HL-60/S4 treated with phorbol 12-myristate 13-acetate at 8.2 ng/mL for 4 days and 3 days (cell line): ENCODE data around the gene AKAP13.

Experiments
- in situ Hi-C: fragments of 300-500 bp; cut with MboI; formaldehyde crosslinking; loops from 2 replicates; pipeline ENCODE4 v1.15.0; 2022; ENCODE audit warnings: low sequenced_read_pairs

AKAP13 gene

DNA sequence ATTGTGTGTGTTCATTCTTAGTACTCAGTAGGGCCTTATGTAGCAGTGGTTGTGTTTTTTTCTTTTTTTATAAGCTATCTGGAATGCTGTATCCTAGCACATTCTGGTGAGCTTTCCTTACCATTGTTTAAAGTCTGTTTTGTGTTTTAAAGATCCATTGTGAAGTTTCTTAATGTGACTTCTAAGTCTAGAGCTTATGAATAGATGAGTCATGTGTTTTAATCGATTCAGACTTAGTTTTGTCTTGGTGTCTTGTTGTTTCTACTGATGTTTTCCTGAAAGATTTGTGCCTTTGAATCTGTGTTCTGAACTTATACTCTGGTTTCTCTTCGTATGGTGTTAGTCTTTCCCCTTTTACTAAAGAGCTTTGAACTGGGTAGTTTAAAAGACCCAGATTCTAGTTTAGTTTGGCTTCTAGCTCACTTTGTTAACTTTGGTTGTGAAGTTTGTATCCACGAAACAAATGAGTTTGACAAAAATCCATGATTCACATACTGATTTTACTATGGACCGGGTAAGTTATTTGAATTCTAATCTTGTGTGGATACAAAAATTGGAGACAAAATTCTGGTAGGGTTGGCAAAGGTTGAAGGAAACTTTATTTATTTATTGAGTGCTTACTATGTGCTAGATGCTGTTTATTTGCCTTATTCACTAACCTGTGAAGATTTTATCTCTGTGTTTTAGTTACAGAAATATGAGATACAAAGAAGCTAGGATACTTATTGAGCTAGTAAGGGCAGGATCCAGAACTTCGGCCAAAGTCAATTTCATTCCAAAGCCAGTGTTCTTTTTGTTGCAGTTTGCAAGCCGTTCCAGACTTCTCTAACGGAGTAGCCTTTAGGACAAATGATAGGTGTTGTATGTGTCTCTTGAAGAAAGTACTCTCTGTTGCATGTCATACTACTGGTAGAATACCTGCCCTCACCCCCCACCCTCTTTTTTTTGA lies 24.8 kb downstream of the AKAP13 start:
- in situ Hi-C loops: no loop called here

DNA sequence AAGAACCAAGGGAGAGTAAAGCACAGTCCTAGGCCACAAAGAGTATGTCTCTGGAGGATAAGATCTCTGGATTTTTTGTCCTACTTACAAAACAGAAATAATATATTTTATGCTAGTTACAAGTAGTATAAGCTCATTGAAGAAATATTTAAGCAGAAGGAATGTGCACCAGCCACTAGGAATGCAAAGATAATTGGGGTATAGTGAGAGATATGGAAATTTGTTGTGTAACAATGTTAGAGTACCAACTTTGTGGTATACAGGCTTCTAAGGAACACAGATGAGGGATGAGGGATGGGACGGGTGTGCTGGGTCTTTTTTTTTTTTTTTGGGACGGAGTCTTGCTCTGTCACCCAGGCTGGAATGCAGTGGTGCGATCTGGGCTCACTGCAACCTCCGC lies 26.5 kb downstream of the AKAP13 start:
- in situ Hi-C loops: no loop called here

DNA sequence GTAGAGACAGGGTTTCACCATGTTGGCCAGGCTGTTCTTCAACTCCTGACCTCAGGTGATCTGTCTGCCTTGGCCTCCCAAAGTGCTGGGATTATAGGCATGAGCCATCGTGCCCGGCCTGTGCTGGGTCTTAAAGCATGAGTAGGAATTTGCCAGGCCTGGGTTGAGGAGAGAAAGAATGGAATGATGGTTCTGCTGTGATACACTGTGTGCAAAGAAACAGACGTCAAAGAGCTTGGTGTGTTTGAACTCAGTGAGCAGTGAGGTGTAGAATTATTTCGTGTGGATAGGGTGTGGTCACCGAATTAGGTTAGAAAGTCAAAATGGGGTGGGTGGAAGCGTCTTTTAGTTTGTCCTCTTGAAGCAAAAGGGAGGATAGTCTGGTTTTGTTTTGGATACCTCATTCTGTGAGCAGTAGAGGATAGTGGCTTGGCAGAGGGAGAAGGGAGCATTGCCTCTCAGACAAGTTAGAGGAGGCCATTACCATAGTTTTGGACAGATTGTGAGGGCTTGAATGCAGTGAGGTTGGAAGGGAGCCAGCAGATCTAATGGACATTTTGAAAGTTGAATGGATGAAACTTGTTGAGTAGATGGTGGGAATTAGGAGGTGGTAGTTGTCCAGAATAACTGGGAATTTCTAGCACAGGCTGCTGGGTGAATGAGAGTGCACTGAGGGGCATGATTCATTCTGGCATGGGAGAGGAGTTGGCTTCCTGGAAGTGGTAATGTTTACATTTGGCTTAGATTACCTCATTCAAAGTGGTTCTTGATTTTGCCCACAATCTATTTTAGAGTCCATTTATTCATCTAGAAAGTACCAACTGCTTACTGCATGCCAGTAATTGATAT lies 27.2 kb downstream of the AKAP13 start:
- in situ Hi-C loops: no loop called here

DNA sequence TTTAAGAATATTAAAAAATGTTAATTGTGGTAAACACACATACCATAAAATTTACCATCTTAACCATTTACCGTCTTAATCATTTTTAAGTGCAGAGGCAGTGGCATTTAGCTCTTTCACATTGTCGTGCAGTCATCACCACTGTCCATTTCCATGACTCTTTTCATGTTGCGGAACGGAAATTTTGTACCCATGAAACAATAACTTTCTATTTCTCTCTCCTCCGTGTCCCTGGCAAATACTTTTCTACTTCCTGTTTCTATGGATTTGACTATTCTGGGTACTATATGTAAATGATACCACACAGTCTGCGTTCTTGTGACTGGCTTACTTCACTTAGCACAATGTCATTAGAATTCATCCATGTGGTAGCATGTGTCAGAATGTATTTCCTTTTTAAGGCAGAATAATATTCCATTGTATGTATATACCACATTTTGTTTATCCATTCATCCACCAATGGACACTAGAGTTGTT lies 27.9 kb downstream of the AKAP13 start:
- in situ Hi-C loops: no loop called here

DNA sequence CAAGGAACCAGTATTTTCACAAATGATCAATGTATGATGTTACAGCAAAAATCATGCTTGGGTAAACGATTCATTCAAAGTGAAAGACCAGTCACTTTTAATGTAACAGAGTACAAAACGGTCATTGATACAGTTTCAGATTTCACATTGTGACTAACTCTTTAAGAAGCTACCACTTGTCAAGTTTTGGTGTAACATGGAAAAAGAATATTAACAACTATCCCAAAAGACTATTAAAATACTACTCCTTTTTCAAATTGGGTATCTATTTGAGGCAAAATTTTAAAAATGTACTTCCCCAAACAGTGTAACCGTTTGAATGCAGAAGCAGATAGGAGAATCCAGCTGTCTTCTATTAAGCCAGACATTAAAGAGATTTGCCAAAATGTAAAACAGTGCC lies 31.7 kb downstream of the AKAP13 start:
- in situ Hi-C loops: no loop called here

DNA sequence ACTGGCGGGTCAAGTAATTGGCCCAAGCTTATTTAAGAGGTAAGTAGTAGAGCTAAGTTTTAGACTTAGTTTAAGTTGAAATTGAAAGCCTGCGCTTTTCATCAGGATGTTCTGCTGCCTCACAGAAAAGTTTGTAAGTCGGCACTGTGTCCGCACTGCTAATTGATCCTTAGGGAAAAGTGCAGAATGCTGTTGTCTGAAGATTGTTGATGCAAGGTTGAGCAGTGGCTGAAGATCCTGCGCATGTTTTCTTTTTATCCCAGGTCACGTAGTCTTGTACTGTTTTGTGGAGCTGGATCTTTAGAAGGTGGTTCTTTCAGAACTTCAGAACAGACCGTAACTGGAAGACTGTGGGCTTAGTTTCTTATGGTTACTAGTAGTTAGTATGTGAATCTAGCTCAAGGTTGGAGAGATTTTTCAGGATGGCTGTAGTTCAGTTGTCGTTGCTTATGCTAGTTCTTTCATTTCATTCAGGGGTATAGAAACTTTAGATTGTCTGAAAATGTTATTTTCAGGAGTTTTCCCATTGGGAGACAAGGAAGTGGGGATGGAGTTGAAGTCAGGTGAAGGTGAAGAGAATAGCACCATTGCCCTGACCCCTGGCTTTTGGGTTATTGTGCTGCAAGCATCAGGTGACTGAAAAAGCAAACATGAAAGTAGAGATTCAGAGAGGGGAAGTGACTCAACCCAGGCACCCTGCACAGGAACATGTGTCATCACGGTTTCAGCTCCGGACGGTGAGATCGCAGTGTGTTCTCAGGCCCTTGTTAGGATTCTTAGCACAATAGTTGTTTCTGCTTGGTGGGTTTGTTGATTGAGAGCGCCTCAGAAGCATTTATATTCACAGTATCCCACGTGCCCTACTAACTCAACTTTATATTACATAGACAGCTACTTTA lies 32.8 kb downstream of the AKAP13 start:
- in situ Hi-C loops: no loop called here

DNA sequence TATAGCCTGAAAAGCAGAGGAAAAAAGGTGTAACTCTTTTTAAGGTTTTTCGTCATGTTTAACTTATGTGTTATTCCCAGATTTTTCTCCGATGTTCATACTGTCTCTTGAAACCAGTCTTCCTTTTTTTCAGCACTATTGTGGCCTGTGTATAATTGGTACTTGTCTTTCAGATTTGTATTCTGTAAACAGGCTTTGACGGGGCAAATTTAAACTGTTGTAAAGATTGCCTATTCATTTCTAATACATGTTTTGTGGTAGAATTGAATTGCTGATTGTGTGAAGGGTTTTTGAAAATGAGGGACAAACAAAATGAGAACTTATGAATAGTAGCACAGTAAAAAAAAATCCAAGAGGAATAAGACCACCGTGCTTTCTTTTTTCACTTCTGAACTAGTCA lies 33.6 kb downstream of the AKAP13 start:
- in situ Hi-C loops: no loop called here

DNA sequence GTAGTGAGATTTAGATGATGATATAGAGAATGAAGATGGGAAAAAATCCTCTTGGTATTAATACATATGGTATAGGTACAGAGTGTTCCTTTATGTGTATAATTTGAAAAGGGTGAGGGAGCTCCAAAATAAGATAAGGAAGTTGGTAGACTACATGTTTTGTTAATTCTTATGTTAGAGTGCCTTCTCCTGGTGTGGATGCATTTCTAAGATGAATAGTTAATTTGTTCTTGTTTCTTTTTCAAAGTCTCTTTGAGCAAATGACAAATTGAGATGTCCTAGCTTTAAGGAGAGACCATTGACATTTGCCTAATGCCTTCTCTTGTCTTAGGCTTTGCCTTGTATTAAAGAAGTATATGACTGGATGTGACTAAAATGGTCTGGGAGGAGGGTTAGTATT lies 34.1 kb downstream of the AKAP13 start:
- in situ Hi-C loops: no loop called here

DNA sequence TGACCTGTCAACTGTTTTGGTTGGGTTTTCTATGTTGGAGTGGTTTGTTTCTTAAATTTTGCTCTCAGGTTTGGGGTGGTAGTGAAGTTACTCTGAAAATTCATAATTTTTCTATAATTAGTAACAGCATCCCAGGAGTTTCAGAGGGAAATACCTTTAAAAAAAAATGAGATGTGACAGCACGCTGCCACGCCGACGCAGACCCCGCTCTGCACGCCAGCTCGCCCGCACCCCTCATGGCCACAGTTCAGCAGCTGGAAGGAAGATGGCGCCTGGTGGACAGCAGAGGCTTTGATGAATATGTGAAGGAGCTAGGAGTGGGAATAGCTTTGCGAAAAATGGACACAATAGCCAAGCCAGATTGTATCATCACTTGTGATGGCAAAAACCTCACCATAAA lies 34.6 kb downstream of the AKAP13 start:
- in situ Hi-C loops: no loop called here

DNA sequence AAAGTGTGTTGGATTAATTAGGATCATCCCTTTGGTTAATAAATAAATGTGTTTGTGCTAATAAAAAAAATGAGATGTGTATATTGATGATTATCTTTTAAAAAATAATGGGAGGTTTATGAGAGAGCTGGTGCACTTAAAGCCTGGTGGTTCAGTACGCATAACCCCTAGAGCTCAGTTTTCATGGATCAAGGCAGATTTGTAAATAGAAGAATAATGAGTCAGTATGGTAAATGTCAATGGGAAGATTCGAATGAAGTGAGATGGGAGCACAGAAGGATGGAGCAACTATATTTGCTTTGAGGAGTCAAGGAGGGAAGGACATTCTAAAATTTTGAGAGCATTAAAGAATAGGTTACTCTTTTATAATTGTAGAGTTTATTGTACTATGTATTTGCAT lies 35.4 kb downstream of the AKAP13 start:
- in situ Hi-C loops: no loop called here

DNA sequence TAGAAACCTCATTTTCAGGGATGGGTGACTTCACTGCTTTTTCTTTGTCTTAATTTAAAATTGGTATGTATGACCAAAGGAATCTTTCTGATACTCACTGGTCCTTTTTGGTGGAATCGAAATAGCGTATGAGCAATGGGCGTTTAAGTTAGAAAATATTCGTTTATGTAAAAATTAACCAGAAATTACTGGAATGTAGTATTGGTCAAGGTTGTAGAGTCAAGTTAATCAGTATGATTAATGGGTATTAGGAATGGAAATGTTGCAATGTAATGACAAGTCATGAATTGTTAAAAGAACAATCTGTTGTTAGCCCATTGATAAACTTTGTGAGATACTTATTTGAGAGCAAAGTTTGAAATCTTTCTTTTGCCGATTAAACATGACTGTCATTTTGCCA lies 36.9 kb downstream of the AKAP13 start:
- in situ Hi-C loops: no loop called here

DNA sequence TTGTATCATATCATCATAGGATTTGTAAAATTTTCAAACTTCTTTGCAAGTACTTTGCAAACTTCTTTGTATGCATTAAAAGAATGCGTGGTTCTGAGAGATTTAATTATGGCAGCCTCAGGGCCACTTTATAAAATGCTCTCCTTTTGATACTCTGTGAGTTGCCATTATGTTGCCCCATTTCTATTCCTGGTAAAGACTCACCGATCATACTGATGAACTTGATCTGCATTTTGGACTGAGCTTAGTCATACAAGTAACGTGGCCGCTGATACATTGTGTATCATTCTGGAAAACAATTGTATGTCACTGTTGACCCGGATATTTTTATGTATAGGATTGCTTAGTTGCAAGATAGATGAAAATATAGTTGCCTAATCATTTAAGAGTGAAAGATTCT lies 38.8 kb downstream of the AKAP13 start:
- in situ Hi-C loops: no loop called here

DNA sequence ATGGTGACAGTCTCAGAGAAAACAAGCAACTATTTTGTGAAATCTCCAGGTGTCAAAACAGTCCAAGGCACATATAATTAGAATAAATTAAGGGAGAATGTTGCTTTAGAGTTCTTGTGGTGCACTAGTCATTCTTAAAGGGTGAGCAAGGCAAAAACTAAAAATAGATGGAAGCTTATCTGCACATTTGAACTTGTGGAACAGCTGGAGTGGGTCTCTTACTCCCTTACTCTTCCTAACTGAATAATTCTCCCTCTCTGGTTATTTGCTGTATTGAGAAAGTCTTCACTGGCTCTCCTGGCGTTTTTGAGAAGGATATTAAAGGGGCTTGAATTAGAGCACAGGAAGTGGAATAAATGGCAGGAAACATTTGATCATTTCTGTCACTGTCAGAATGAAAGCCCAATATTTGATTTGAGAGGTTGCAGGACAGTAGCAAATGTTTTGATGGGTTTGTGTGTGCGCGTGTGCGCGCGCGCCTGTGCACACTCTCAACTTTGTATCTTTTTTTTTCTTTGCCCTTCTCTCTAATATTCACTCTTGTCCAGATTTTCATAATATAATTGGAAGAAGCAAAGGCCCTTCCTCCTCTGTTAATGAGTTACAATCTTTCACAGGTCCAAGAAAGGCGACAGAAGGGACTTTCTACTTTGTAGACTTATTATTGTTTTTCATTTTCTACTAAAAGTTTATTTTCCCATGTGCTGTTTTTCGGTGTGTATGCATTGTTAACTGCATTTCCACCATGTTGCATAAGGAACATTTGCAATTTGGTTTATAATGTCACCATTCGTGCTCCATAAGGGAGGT lies 40.9 kb downstream of the AKAP13 start:
- in situ Hi-C loops: no loop called here

DNA sequence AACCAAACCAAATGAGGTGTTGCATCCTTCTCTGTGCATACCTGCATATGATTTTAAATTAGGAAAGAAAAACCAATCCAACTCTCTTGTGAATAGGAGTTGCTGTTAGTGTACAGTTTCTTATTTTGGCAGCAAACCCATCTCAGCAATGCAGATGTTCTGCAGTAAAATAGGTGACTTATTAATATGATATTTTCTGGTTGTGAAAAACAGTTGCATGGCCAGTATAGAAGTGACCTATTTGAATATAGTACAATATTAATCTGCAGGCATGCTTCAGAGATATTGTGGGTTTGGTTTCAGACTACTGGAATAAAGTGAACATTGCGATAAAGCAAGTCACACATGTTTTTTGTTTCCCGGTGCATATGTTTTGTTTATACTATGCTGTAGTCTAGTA lies 42.2 kb downstream of the AKAP13 start:
- in situ Hi-C loops: no loop called here

DNA sequence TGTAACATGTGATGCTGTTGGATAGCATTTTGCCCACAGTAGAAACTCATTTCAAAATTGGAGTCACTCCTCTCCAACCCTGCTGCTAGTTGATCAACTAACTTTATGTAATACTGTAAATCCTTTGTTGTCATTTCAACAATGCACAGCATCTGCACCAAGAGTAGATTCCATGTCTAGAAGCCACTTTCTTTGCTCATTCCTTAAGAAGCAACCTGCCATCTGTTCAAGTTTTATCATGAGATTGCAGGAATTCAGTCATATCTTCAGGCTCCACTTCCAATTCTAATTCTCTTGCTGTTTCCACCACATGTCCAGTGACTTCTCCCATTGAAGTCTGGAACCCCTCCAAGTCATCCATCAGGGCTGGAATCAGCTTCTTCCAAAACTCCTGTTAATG lies 42.9 kb downstream of the AKAP13 start:
- in situ Hi-C loops: no loop called here

DNA sequence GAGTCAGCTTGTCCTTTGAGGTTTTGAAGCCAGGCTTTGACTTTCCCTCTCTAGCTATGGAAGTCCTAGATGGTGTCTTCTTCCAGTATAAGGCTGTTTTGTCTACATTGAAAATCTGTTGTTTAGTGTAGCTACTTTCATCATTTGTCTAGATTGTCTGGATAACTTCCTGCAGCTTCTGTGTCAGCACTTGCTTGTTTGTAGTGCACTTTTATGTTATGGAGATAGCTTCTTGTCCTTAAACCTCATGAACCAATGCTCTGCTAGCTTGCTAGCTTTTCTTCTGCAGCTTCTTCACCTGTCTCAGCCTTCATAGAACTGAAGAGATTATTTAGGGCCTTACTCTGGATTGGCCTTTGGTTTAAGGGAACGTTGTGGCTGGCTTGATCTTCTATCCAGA lies 43.8 kb downstream of the AKAP13 start:
- in situ Hi-C loops: no loop called here

DNA sequence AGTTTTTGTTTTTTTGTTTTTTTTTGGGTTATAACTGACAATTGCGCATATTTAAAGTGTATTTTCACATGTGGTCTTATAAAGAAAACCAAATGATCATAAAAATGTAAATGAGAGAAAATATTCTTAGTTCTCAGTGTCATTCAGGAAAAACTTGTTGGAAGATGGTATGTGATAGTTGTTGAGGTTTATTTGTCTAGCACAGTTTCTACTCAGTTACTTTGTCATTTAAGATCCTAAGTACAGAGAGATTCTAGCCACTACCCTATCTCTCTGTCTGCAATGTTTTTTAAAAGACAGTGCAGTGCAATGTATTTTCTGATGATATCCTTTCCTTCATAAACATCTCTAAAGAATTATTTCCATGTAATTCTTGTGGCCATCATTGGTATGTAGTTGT lies 46.1 kb downstream of the AKAP13 start:
- in situ Hi-C loops: no loop called here

DNA sequence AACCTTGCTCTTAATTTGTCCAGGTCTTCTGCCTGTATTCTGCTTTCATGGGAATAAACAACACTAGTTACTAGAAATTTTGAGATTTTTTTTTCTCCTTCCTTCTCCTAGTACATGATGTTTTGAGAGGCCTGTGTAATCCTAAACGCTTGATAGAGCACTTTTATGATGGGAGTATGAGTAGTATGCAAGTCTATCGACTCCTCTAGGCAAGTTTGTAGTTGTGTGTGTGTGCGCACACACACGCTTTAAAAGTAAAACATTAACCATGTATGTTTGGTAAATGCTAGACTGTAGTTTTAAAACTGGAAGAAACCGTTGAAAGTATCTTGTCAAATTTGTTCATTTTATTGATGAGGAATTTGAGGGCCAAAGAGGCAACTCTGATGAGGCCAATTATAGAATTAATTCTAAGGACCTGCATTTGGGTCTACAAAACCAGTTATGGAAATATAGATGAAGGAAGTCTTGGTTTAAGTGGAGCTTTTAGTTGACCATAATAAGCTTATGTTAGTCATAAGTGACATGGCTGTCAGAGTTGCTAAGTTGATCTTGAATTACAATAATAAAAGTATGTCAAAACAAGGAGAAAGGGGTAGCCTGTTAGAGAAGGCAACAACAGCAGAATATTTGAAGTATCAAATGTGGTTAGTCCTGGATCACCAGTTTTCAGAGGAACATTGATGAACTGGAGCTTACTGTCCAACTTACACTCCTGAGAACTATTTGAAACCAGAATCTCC lies 47.1 kb downstream of the AKAP13 start:
- in situ Hi-C loops: no loop called here

DNA sequence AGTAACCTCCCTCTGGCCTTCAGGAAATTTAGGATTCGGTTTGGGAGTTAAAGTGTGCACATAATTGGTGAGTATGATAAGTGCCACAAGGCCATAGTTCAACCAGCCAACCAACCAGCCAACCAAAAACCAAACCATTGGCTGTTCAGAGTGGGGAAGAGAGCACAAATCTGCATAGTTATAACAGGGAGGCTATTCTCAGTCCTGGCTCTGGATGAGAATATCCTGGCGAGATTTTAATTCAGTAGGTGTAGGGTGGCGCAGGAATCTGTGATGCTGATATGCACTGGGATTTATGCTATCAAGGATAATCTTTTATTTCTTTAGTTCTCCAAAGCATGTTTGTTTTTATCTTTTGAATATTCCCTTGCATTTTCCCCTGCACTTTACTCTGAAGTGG lies 49.1 kb downstream of the AKAP13 start:
- in situ Hi-C loops: no loop called here
